Testis (tissue), 2 donors: ENCODE data around the gene SMAD6.

Source experiments
- CTCF ChIP-seq, 3 experiments: fragments of 450-650 bp in 2 of 3; fragments of 200-600 bp in 1 of 3; sonication (generic) in 1 of 3; IDR thresholded peaks; one replicate each; pipeline ENCODE4 v1.5.1; 2016 to 2019; ENCODE audit warnings: antibody characterized with exemption in 3 of 3, mild to moderate bottlenecking in 2 of 3, moderate library complexity in 1 of 3
- POLR2A ChIP-seq: fragments of 450-650 bp; IDR thresholded peaks from one replicate; pipeline ENCODE4 v1.6.1; 2017; ENCODE audit warnings: antibody characterized with exemption, mild to moderate bottlenecking, moderate library complexity

- no peak for TF ChIP-seq CTCF (IDR thresholded peaks at IDR 0.05)
- no peak for TF ChIP-seq POLR2A
These were observed 81.7 kb downstream of the SMAD6 start for GRCh38 chr15:66783725-66784124.
